Activated naive CD4-positive, alpha-beta T cell treated with anti-CD3 and anti-CD28 coated beads for 36 hours (primary cell): Measurements from ENCODE around the gene WNT3. TPM values are rescaled to one million over a fixed set of nuclear protein-coding genes. Genes with fewer than 3 reads are reported as not detected.
"Not testable (repeated sequence)": the region's sequence is repeated elsewhere in the genome, so short reads cannot be mapped to it uniquely, and the experiment has no call there.

Source experiments
- CTCF ChIA-PET: fragments of 350-600 bp; sonication (Branson Sonifier 250); formaldehyde crosslinking; loops from one replicate; lab custom pipeline; 2021; ENCODE audit warnings: antibody characterized with exemption; lab: Charles Lee
- DNase-seq: peaks from one replicate; pipeline ENCODE4 v3.0.0-alpha.2; 2020
- H3K27ac Mint-ChIP-seq: one replicate; pipeline ENCODE4 v1.8.0; 2021; ENCODE audit warnings: mild to moderate bottlenecking, mixed read lengths
- H3K27me3 Mint-ChIP-seq: one replicate; pipeline ENCODE4 v1.8.0; 2021; ENCODE audit warnings: low read depth, mixed read lengths
- H3K36me3 Mint-ChIP-seq: one replicate; pipeline ENCODE4 v1.8.0; 2021; ENCODE audit warnings: low read depth, mixed read lengths
- H3K4me1 Mint-ChIP-seq: one replicate; pipeline ENCODE4 v1.8.0; 2021; ENCODE audit warnings: low read depth, mixed read lengths
- H3K4me3 Mint-ChIP-seq: one replicate; pipeline ENCODE4 v1.8.0; 2021; ENCODE audit warnings: mild to moderate bottlenecking, moderate library complexity, mixed read lengths
- H3K9me3 Mint-ChIP-seq: one replicate; pipeline ENCODE4 v1.8.0; 2021; ENCODE audit warnings: mixed read lengths
- intact Hi-C: fragments of 100-400 bp; cut with micrococcal nuclease; formaldehyde crosslinking; loops from one replicate; pipeline ENCODE4 v1.15.1; 2023
- total RNA-seq, 2 experiments: library from RNA; stranded (reverse); gene quantifications; one replicate each; pipeline ENCODE4 v1.2.3, GENCODE V29; 2021

WNT3 gene
- total RNA-seq, 2 experiments from 2014 or later = not detected

DNA sequence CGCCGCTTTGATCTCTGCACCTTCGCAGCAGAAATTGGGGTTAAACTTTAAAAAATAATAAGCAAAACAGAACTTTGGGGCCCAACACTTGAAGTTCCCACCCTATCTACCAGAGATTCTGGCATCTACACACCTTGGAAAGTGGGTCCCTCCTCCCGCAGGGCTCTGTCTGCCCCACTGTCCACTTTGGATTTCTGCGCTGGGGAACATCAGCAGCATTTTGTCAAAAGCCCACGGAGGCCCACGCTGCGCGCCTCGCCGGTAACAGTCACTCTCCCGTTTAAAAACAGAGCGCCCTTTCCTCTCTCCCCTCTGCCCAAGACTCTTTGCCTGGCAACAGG is 32.2 kb upstream of the WNT3 start:
- CTCF ChIA-PET = no interaction called here
- H3K4me3 Mint-ChIP-seq = no peak overlapping the region
- no peak overlapping the region for H3K27ac Mint-ChIP-seq
- no peak for DNase-seq
- H3K27me3 Mint-ChIP-seq = peaks cover 63% of the 10 kb centered on the region
- H3K9me3 Mint-ChIP-seq = no peaks in the 10 kb centered on the region
- no peaks in the 10 kb centered on the region for H3K36me3 Mint-ChIP-seq
- peaks cover 6% of the 10 kb centered on the region for H3K4me1 Mint-ChIP-seq
- intact Hi-C loops = no loop called here

DNA sequence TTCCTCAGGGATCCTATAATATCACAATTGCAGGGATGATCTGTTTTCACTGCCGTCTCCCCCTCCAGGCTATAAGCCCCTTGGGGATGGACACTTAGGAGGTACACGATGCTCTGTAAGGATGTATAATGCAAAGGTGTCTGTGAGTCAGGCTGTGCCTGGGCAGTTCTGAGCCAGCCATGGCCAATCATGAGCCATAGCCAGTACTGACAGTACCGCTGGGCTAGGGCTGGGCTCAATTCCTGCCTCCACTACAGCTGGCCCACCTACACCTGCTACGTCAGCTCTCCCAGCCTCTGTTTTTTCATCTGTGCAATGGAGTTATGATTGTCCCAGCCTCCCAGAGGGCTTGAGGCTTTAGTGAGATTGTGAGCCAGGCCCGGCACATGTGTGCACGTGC is 30.0 kb upstream of the WNT3 start:
- peaks cover 55% of the 10 kb centered on the region for H3K27me3 Mint-ChIP-seq
- H3K4me3 Mint-ChIP-seq = no peak overlapping the region
- DNase-seq = no peak
- intact Hi-C loops = no loop called here
- H3K4me1 Mint-ChIP-seq = peaks cover 6% of the 10 kb centered on the region
- CTCF ChIA-PET = interaction anchor here (0.9 kb wide), 1 partner anchor 93 kb away, joined by 3 read pairs; no protein-coding TSS in a partner anchor
- H3K36me3 Mint-ChIP-seq = no peaks in the 10 kb centered on the region
- no peak overlapping the region for H3K27ac Mint-ChIP-seq
- peaks cover 1% of the 10 kb centered on the region for H3K9me3 Mint-ChIP-seq

DNA sequence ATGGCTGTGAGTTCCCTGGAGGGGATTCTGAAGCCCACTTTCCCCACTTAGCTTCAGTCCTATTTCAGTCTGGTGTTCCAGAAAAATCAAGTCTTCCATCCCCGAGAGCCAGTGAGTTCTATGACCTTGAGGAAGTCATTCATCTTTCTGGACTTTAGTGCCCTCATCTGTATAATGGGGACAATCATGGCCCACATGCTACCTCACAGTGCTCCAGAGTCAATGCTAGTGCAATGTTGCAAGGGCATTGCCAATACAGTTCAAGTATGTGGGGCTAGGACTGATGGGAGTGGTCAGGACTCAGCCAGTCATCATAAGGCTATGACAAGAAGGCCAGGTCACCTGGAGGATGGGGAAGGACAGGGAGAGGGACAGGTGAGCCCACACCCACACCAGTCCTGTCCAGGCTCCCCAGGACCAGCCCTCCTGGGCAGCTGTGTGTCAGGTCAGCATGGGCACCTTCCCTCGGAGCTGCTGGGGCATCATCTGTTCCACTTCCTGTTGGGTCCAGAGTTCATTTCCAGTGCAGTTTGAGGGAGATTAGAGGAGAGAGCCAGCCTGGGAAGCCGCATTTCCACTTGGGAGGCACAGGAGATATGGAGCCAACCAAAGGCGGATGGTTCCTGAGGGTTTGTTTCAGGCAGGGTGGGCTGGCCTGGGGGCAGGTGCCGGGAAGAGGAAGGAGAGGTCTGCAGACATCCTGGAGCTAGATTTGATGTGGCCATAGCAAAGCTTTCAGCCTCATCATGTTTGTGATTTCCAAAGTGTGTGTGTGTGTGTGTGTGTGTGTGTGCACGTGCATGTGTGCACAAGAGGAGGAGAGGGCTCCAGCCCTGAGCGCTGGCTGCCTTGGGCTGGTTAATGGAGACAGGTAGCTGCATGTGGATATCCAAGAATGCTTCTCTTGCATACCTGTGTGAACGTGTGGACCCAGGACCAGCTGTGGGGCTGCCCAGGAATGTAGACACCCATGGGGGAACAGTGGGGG is 29.0 kb upstream of the WNT3 start:
- H3K4me3 Mint-ChIP-seq = no peak overlapping the region
- DNase-seq = no peak
- H3K4me1 Mint-ChIP-seq = peaks cover 6% of the 10 kb centered on the region
- CTCF ChIA-PET = no interaction called here
- peaks cover 11% of the 10 kb centered on the region for H3K9me3 Mint-ChIP-seq
- no peak overlapping the region for H3K27ac Mint-ChIP-seq
- intact Hi-C loops = no loop called here
- H3K27me3 Mint-ChIP-seq = peaks cover 57% of the 10 kb centered on the region
- no peaks in the 10 kb centered on the region for H3K36me3 Mint-ChIP-seq

DNA sequence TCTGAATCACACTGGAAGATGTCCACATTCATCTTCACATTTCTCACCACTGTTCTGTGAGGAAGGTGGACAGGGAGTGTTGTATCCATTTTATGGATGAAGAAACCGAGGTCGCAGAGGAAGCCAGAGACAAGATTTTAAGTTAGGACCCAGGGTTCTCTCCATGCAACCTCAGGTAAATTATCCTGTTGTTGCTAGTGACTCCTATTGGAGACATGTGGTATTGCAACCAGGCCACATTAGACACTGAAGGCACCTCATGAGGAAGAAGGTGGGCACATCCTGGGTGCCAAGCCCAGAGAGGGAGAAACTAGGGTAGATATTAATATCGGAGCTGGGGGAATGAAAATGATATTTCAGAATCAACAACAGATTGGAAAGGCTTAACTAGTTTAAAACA is 24.3 kb upstream of the WNT3 start:
- peaks cover 39% of the 10 kb centered on the region for H3K27me3 Mint-ChIP-seq
- CTCF ChIA-PET = interaction anchor here (0.6 to 3.2 kb wide), 17 partner anchors 10 to 493 kb away, joined by 3 to 28 read pairs (median 4); no protein-coding TSS in a partner anchor
- no peak overlapping the region for H3K4me3 Mint-ChIP-seq
- no peak overlapping the region for H3K27ac Mint-ChIP-seq
- intact Hi-C loops = loop anchor here (1.0 kb wide), 1 partner anchor 97 kb away; no protein-coding TSS in a partner anchor
- no peaks in the 10 kb centered on the region for H3K36me3 Mint-ChIP-seq
- DNase-seq = no peak
- peaks cover 11% of the 10 kb centered on the region for H3K9me3 Mint-ChIP-seq
- H3K4me1 Mint-ChIP-seq = no peaks in the 10 kb centered on the region

DNA sequence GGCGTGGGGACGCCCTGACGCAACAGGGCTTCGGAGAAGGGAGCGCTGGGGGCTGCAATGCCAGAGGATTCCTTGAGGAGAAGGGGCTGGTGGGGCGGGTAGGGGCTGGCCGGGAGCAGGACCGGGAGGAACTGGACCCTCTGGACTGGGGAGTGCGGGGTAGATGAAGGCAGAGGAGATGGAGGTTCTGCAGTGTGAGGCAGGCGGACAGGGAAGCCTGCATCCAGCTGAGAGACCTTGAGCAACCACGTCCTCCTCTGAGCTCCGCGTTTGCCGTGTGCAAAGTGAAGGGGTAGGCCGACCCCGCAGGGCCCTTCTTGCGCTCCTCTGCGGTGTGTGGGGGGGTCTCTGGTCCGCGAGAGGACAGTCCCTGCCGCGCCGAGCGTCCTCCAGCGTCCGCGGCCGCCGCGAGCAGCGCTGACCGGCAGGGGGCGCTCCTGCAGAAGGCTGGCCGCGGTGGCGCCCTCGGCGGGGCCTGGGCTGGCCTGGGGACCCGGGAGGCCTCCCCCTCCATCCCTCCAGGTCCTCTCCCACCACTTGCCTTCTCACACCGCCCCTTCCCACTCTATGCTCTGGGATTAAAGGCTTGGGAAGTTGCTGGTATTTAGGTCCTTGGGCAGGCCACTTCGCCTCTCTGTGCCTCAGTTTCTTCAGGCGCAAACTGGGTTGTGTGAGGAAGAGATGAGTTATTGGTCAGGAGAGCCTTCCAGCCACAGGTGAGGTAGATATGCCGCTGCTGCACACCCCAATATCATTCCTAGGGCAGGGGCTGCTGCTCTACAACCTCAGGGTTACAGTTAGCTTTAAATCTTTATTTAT is 23.3 kb upstream of the WNT3 start:
- Mint-ChIP-seq H3K4me1 (no peaks in the 10 kb centered on the region), H3K9me3 (peaks cover 11% of the 10 kb centered on the region), H3K36me3 (no peaks in the 10 kb centered on the region), H3K27me3 (peaks cover 38% of the 10 kb centered on the region), H3K27ac (no peak overlapping the region), H3K4me3 (no peak overlapping the region)
- intact Hi-C loops = loop anchor here (1.0 to 2.0 kb wide), 2 partner anchors 99 to 159 kb away; no protein-coding TSS in a partner anchor
- DNase-seq = no peak
- CTCF ChIA-PET = interaction anchor here (0.5 to 3.2 kb wide), 23 partner anchors 9 to 494 kb away, joined by 3 to 28 read pairs (median 4); no protein-coding TSS in a partner anchor

DNA sequence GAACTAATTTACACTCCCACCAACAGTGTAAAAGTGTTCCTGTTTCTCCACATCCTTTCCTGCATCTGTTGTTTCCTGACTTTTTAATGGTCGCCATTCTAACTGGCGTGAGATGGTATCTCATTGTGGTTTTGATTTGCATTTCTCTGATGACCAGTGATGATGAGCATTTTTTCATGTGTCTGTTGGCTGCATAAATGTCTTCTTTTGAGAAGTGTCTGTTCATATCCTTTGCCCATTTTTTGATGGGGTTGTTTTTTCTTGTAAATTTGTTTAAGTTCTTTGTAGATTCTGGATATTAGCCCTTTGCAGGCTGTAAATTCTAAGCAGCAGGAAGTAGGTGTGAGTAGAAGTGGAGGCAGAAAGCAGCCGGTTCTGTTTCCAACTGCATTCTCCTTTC is 22.1 kb upstream of the WNT3 start:
- intact Hi-C loops = loop anchor here (2.0 kb wide), 1 partner anchor 160 kb away; no protein-coding TSS in a partner anchor
- H3K4me3 Mint-ChIP-seq, DNase-seq, H3K4me1 Mint-ChIP-seq, H3K36me3 Mint-ChIP-seq, H3K27ac Mint-ChIP-seq: not testable (repeated sequence)
- H3K9me3 Mint-ChIP-seq = peaks cover 11% of the 10 kb centered on the region
- H3K27me3 Mint-ChIP-seq = peaks cover 32% of the 10 kb centered on the region
- CTCF ChIA-PET = interaction anchor here (1.1 to 3.2 kb wide), 3 partner anchors 12 to 103 kb away, joined by 4 to 23 read pairs (median 4); no protein-coding TSS in a partner anchor

DNA sequence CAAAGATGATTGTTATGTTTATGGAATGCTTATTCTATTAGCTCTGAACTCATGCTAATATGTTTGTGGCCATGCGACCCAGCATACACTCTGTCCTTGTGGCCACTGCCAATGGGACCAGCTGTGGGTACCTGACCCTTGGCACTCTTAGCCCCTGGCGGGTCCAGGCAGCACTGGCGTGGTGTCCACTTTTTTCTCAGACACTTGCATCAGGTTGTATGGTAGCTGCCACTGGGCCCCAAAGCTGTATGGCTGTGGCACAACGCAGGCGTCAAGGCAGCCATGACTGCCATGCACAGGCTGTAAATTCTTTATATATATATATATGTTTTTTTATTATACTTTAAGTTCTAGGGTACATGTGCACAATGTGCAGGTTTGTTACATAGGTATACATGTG is 20.7 kb upstream of the WNT3 start:
- intact Hi-C loops = no loop called here
- peaks cover 11% of the 10 kb centered on the region for H3K9me3 Mint-ChIP-seq
- H3K4me1 Mint-ChIP-seq = peaks cover 5% of the 10 kb centered on the region
- CTCF ChIA-PET = interaction anchor here (1.6 kb wide), 1 partner anchor 103 kb away, joined by 3 read pairs; no protein-coding TSS in a partner anchor
- no peak for DNase-seq
- peaks cover 32% of the 10 kb centered on the region for H3K27me3 Mint-ChIP-seq
- no peak overlapping the region for H3K4me3 Mint-ChIP-seq
- H3K27ac Mint-ChIP-seq = no peak overlapping the region
- no peaks in the 10 kb centered on the region for H3K36me3 Mint-ChIP-seq

DNA sequence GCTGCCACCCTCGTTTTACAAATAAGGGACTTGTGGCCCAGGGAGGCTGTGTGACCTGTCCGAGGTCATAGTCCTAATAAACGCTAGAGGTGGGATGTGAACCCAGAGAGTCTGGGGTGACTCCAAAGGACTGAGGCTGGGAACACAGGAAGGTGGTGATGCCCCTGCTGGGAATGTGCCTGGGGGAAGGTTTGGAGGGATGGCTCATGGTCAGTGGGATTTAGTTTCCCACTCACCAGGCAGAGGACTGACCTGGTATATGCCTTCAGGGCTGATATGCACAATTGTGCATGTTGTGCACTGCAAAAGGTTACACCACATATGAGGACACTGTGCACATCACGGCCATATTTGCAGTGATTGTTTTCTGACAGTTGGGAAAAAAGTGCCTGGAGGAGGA is 19.0 kb upstream of the WNT3 start:
- H3K9me3 Mint-ChIP-seq = no peaks in the 10 kb centered on the region
- H3K4me3 Mint-ChIP-seq = no peak overlapping the region
- CTCF ChIA-PET = no interaction called here
- H3K27ac Mint-ChIP-seq = no peak overlapping the region
- no peak for DNase-seq
- H3K36me3 Mint-ChIP-seq = no peaks in the 10 kb centered on the region
- peaks cover 5% of the 10 kb centered on the region for H3K4me1 Mint-ChIP-seq
- intact Hi-C loops = no loop called here
- H3K27me3 Mint-ChIP-seq = peaks cover 23% of the 10 kb centered on the region

DNA sequence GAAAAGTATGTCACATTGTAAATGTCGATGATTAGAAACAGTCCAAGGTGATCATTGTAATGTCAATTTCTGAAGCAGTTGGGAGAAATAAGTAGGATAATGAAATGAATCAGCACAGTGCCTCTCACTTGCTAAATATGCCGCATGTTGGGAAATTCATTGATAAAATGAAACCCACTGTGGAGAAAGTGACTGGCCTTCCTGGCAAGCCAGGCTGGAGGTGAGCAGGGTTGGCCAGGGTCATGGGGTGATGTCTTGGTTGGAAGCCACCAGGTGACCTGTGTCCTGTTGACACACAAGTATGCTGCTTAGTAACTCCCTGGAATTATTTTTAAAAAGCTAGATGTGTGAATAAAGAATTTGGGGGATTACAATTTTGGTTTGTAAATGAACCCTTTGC is 18.0 kb upstream of the WNT3 start:
- no peaks in the 10 kb centered on the region for H3K36me3 Mint-ChIP-seq
- CTCF ChIA-PET = interaction anchor here (0.6 to 2.6 kb wide), 7 partner anchors 12 to 156 kb away, joined by 3 to 13 read pairs (median 6); no protein-coding TSS in a partner anchor
- no peak overlapping the region for H3K27ac Mint-ChIP-seq
- no peaks in the 10 kb centered on the region for H3K9me3 Mint-ChIP-seq
- H3K27me3 Mint-ChIP-seq = peaks cover 17% of the 10 kb centered on the region
- intact Hi-C loops = no loop called here
- no peak overlapping the region for H3K4me3 Mint-ChIP-seq
- peaks cover 5% of the 10 kb centered on the region for H3K4me1 Mint-ChIP-seq
- no peak for DNase-seq

DNA sequence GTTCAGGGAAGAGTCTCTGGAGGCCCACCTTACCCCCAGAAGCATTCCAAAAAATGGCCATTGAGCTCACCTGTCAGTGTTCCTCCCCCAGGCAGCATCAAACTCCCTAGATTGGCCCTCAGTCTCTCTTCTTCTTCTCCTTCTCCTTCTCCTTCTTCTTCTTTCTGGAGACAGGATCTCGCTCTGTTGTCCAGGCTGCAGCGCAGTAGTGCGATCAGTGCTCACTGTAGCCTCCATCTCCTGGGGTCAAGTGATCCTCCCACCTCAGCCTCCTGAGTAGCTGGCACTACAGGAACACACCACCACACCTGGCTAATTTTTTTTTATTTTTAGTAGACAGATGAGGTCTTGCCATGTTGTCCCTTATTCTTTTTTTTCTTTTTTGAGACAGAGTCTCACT is 16.4 kb upstream of the WNT3 start:
- intact Hi-C loops = no loop called here
- CTCF ChIA-PET = interaction anchor here (0.8 to 2.6 kb wide), 9 partner anchors 10 to 549 kb away, joined by 3 to 13 read pairs (median 6); no protein-coding TSS in a partner anchor
- Mint-ChIP-seq H3K9me3 (no peaks in the 10 kb centered on the region), H3K36me3 (no peaks in the 10 kb centered on the region), H3K27me3 (peaks cover 6% of the 10 kb centered on the region), H3K4me3 (no peak overlapping the region), H3K27ac (no peak overlapping the region), H3K4me1 (peaks cover 5% of the 10 kb centered on the region)
- DNase-seq = no peak

DNA sequence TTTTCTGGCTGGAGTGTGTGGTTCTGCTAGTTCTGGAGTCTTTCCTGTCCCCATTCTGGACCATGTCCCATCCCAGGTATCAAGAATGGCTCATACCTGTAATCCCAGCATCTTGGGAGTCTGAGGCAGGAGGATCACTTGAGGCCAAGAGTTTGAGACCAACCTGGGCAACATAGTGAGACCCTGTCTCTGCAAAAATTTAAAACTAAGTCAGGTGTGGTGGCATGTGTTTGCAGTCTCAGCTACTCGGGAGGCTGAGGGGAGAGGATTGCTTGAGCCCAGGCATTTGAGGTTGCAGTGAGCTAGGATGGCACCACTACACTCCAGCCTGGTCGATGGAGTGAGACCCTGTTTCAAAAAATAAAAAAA is 15.3 kb upstream of the WNT3 start:
- no peak overlapping the region for H3K27ac Mint-ChIP-seq
- peaks cover 6% of the 10 kb centered on the region for H3K27me3 Mint-ChIP-seq
- intact Hi-C loops = no loop called here
- H3K36me3 Mint-ChIP-seq = no peaks in the 10 kb centered on the region
- peaks cover 5% of the 10 kb centered on the region for H3K4me1 Mint-ChIP-seq
- no peaks in the 10 kb centered on the region for H3K9me3 Mint-ChIP-seq
- DNase-seq = no peak
- H3K4me3 Mint-ChIP-seq = no peak overlapping the region
- CTCF ChIA-PET = interaction anchor here (0.8 to 1.2 kb wide), 2 partner anchors 8 to 158 kb away, joined by 3 to 5 read pairs; no protein-coding TSS in a partner anchor
